Keratinocyte (primary cell): Measurements from ENCODE around the gene NEURL3.
"Not testable (repeated sequence)": the region's sequence is repeated elsewhere in the genome, so short reads cannot be mapped to it uniquely, and the experiment has no call there.

Experiments
- CTCF ChIP-seq, 3 experiments: IDR thresholded peaks in 1 of 3; conservative IDR thresholded peaks in 1 of 3; optimal IDR thresholded peaks in 1 of 3; 2 replicates in 2 of 3; 3 replicates in 1 of 3; pipeline versions ENCODE3 to v1.5.1; 2011; ENCODE audit warnings: low read length in 3 of 3, mild to moderate bottlenecking in 3 of 3, moderate library complexity in 2 of 3, control low read depth in 1 of 3, inconsistent platforms in 1 of 3; ENCODE audit not compliant: insufficient read depth in 2 of 3; ENCODE audit errors: extremely low read depth in 1 of 3
- EZH2 ChIP-seq: IDR thresholded peaks from one replicate; pipeline ENCODE4 v1.6.1; 2012; ENCODE audit warnings: inconsistent platforms, mild to moderate bottlenecking, low read length, moderate library complexity

GRCh38 chr2:96553957-96554292 lies 48.8 kb upstream of the NEURL3 start:
- TF ChIP-seq CTCF (optimal IDR thresholded peaks at IDR 0.05 in 1 of 3, IDR thresholded peaks at IDR 0.05 in 1 of 3, conservative IDR thresholded peaks at IDR 0.05 in 1 of 3; ENCODE audit: extremely low read depth in 1 of 3, insufficient read depth in 2 of 3, low read length in 3 of 3); EZH2: not testable (repeated sequence)
